ENCODE results near the gene IL11.
A peak's percentile ranks its signal among the peaks of the same experiment; 100 is the strongest.

IL11 gene

DNA sequence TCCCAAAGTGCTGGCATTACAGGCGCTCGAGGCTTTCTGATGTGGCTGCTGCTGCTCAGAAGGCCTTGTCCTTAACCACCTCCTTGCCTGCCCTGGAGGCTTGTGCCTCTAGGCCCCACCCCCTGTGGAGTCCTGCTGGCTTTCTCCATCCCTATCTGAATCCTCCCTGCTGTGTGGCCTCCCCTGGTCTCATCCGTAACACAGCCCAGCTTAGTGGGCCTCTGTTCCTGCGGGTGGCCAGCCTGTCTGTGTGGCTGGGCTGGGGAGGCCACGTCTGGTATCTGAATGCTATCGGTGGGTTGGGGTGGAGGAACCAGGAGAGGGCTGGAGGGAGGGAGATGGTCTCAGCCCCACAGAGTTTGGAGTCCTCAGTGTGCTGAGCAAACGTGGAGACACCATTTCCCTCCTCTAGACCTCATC, 20.2 kb upstream of the IL11 start:
- no peak for DNase-seq

DNA sequence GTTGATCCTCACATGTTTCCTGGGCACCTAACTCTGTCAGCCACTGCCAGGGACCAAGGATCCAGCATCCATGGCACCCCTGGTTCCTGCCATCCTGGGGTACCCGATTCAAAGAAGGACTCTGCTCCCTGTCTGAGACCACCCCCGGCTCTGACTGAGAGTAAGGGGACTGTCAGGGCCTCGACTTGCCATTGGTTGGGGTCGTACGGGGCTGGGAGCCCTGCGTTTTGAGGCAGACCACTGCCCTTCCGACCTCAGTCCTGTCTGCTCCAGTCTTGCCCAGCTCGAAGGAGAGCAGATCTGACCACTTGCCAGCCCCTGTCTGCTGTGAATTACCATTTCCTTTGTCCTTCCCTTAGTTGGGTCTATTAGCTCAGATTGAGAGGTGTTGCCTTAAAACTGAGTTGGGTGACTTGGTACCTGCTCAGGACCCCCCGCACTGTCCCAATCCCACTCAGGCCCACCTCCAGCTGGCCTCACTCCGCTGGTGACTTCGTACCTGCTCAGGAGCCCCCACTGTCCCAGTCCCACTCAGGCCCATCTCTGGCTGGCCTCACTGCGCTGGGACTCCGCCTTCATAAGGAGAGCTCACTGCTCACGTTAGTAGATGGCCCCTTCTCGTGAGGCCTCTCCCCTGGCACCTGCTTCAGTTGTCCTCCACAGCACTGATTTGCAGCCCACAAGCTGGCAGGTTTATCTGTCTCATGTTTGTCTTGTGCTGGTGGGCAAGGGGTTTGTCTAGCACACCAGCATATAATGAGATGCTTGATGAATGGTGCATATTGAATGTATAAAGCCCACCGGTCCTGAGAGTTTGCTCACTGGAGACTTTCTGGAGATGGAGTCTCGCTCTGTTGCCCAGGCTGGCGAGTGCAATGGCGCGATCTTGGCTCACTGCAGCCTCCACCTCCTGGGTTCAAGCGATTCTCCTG, 19.4 kb upstream of the IL11 start:
- no peak for DNase-seq

DNA sequence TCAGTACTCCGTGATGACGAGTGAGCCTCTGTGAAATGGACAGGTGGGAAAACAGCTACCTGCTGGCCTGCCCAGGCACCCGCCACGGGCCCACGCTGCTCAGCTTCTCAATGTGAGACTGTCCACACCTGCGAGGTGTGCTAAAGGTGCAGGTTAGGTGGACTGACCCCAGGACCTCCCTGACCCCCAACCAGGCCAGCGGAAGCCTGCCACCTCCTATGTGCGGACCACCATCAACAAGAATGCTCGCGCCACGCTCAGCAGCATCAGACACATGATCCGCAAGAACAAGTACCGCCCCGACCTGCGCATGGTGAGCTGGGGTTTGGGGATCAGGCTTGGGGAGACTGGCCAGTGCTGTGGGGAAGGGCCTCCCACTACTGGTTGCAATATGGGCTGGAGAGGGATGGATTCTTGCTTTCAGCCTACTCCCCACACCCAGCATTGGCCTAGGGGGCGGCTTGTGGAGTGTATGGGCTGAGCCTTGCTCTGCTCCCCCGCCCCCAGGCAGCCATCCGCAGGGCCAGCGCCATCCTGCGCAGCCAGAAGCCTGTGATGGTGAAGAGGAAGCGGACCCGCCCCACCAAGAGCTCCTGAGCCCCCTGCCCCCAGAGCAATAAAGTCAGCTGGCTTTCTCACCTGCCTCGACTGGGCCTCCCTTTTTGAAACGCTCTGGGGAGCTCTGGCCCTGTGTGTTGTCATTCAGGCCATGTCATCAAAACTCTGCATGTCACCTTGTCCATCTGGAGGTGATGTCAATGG, 17.7 kb upstream of the IL11 start:
- no peak for DNase-seq

DNA sequence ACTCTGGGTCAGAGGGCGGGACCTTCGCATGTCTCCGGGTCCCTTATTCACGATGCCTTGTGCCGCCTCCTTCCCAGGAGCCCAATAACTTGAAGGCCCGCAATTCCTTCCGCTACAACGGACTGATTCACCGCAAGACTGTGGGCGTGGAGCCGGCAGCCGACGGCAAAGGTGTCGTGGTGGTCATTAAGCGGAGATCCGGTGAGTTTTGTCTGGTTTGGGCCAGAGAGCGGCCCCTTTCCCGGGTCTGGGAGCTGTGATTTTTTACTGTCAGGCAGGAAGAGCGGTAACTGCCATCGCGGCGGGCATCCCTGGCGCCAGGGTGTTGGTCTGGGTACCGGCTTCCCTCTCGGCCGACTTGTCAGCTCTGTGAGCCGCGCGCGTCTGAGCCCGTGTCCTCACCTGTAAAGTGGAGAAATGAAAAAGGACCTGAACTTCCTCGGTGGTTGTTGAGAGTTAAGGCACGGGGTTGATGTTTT, 16.3 kb upstream of the IL11 start:
- no peak for DNase-seq

DNA sequence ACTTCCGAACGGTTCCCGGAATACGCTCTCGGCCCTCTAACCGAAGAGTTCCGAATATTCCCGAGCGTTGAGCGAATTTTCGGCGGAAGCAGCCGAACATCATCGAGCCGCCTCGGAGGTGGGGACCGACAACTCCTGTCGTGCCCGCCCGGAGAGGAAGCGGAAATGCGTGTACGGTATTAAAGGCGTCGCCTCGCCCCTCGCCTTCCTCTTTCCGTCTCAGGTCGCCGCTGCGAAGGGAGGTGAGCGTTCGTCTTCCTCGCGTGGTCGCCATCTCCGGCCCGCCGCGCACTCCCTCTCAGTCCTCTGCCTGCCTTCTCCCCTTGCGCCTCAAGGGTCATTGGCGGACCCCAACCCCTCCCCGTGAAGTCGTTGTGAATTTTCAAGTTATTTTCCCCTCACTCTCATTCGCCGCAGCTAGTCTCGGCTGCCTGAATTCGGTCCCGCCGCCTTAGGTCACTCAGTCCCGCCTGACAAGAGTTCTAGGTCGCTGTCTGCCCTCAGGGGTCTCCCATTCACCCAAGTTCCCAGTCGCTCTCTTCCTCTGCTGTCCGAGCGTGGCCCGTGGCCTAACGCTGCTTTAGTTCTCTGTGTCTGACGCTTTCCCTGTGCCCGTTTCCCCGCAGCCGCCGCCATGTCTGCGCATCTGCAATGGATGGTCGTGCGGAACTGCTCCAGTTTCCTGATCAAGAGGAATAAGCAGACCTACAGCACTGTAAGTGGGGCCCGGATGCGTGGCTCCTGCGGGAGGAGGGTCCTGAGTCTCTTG, 15.6 kb upstream of the IL11 start, which contains the start of gene RPL28:
RPL28 (plus strand) TSS at position 209 of the 769 bp plus-strand sequence; CDS start at position 635, 426 bp downstream.
- peak; percentile 97 for DNase-seq

DNA sequence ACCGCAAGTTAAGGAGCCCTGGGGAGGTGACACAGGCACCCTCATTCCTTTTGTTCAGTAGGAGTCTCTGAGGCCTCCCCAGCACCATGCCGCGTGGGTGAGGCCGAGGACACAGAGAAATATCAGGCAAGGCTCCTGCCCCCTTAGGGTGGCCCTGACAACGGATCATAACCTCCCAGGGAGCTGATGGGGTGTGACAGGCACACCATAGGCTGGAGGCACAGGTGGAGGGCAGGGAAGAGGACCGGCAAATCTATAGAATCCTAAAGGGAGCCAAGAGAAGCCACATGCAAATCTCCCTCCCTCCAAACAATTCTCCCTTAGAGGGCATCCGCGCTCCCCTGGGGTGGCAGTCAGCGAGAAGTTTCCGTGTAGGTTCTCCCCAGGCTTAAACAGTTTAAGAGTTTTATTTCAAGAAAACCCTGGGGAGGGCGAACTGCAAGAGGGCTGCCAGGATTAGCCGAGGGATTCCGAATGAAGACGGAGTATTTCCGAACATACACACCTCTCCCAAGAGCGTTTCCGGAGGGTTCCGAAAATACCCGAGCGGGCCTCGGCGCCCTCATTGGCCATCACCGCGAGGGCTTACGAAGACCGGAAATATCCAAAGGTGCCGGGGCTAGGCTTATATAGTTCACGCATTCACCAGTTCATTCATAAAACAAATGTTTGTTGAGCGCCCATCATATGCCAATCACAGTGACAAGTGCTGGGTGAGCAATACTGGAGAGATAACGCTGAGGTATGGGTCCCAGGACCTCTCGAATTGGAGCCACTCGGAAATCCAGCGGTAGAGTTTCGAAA, 14.9 kb upstream of the IL11 start:
- DNase-seq = peak; percentile 95

DNA sequence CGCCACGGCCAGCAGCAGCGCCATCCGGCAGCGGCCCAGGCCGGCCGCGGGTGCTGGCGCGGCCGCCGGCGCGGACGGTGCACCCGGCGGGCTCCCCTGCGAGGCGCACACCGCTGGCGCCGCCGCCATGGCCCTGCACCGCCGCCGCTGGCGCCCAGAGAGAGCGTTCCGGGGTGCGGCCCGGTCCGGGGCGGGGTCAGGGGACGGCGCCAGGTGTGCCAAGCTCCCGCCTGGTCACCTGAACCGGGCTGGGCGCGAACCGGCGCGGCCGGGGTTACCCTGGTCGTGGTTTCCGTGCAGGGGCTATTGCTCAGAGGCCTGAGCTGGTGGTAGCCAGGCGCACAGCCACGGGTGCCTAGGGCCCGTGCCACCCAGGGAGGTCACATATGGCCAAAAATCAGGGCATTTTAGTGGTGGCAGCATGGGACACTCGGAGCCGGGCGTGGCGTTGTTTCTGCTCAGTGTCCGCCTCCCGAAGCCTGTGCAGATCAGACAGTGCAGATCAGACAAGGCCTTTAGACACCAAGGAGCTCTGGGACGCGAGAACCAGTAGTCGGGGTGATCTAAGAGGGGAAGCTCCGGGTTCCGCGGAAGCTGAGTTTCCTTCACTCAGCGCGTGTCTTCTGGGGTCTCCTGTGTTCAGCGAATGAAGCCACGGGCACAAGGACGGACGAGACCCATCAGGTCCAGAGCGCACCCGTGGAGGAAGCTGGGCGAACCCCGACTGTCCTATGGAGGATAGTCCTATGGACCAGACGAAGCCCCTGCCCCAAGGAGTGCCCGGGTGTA, 14.1 kb upstream of the IL11 start, which contains the start of gene TMEM238:
TMEM238 (minus strand) TSS at position 162 of the 789 bp plus-strand sequence; CDS start at position 129, 33 bp downstream.
- no peak for DNase-seq

DNA sequence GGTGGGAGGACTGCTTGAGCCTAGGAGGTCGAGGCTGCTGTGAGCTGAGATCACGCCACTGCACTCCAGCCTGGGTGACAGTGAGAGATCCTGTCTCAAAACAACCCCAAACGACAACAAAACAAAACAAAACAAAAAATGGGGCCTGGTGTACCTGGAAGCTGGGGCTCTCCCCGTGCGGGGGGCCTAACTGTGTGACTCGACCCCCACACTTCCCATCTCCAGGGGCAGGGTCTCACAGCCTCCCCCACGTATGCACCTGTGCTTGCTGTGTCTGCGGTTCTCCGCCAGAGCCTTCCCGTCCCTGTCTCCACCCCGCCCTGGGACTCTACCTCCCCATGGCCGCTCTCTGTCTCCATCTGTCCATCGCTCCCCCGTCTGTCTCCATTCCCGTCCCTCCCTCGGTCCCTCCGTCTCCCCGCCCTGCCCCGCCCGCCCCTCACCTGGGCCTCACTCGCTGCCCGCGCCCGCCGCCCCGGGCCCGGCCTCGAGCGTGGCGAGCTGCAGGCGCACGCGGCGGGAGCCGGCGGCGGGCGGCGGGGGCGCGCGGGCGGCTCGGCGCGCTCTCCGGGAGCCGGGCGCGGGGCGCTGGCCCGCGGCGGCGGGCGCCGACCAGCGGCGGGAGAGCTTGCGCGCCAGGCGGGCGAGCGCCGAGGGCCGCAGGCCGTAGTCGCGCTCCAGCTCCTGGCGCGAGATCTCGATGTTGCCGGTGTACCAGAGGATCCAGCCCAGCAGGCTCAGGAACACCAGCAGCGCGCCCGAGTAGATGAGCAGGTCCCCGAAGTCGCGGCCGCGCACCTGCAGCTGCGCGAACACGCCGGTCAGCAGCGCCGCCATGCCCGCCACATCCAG, 13.2 kb upstream of the IL11 start:
- peak; percentile 71 for DNase-seq

DNA sequence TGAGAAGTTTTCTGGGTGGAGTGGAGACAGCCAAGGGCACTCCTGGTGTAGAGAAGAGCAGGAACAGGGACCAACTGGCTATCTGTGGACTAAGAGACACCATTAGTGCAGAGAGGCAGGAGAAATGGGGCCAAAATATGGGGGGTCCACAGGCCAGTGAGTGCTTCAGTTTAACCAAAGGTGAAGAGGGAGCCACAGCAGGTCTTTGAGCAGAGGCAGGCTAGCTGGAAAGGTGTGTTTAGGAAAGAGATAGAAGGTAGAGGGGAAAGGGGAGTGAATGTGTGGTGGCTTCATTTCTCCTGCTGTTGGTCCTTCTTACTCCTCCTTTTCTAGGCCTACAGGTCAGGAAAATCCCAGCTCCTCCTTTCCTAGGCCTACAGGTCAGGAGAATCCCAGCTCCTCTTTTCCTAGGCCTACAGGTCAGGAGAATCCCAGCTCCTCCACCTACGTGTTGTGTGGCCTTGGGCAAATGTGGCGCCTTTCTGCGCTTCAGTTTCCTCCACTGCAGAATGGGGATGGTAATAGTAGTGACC, 12.3 kb upstream of the IL11 start:
- DNase-seq = no peak

DNA sequence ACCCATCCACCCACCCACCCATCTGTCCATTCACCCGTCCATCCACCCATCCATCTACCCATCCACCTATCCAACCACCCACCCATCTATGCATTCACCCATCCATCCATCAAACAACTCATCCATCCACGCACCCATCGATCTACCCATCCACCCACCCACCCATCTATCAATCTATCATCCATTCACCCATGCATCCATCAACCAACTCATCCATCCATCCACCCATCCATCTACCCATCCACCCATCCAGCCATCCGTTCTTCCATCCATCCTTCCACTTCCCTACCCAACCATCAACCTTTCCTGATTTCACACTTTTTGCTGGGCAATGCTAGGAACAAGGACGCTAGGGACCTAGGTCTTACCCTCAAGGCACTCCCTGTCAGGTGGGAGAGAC, 11.8 kb upstream of the IL11 start:
- no peak for DNase-seq

DNA sequence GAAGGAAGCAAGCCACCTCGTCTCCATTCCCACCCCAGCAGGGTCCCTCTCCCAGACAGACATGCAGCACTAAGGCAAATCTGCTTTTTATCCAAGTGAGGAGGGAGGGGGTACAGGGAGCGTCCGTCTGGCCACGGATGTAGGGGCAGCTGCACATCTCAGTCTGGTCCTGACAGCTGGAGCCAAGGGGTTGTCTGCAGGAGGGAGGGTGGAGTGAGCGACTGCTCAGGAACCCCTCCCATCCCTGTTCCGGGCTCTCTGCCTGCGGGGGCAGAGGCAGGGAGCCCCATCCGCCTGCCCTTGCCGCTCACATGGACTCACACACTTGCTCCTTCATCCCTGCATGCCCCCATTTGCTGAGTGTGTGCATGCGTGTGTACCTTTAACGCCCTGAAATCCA, 8.9 kb upstream of the IL11 start:
- no peak for DNase-seq

DNA sequence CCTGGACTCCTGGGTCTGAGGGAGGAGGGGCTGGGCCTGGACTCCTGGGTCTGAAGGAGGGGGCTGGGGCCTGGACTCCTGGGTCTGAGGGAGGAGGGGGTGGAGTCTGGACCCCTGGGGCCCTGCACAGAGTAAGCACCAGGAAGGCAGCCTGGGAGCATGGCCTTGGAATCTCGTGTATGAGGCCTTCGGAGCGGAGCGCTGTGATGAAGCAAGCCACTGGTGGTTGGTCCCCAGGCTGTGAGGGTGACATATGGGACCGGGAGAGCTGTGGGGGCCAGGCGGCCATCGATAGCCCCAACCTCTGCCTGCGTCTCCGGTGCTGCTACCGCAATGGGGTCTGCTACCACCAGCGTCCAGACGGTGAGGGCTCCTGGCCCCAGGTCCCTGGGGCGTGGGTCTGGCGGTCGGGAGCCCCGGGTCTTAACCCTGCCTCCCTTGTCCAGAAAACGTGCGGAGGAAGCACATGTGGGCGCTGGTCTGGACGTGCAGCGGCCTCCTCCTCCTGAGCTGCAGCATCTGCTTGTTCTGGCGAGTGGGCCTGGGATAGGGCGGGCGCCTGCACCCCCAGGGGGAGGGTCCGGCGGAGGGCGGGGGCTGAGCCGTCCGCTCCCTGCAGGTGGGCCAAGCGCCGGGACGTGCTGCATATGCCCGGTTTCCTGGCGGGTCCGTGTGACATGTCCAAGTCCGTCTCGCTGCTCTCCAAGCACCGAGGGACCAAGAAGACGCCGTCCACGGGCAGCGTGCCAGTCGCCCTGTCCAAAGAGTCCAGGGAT, 7.3 kb upstream of the IL11 start:
- DNase-seq = no peak

DNA sequence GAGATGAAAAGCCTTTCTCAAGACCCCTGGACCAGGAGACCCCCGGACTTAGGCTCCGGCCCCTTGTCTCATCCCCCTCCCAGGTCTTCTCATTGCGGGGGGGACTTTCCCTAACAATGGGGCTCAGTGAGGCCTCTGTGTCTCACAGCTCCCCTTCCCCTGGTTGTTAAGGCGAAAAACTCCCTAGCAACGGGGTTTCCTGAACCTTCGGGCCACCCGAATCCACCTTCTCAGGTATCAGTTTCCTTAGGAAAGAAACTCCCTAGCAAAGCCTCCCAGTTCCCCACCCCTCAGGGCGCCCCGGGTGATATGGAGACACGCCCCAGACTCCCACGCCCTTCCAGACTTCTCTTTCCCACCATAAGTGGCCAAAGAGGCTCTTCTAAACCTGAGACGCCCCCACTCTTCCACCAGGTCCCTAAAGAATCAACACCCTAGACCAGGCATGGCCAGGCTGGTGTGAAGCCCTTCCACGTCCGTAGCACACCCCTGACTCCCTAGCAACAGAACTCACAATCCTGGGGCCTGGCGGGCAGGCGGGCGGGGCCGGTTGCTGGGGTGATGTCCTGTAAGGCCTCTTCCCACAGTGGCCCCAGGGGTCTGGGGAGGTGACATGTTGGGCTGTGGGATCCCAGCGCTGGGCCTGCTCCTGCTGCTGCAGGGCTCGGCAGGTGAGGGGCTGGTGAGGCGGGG, 6.1 kb upstream of the IL11 start, which contains the start of gene TMEM190:
TMEM190 (plus strand) TSS at position 586 of the 693 bp plus-strand sequence; CDS start at position 614, 28 bp downstream.
- no peak for DNase-seq

DNA sequence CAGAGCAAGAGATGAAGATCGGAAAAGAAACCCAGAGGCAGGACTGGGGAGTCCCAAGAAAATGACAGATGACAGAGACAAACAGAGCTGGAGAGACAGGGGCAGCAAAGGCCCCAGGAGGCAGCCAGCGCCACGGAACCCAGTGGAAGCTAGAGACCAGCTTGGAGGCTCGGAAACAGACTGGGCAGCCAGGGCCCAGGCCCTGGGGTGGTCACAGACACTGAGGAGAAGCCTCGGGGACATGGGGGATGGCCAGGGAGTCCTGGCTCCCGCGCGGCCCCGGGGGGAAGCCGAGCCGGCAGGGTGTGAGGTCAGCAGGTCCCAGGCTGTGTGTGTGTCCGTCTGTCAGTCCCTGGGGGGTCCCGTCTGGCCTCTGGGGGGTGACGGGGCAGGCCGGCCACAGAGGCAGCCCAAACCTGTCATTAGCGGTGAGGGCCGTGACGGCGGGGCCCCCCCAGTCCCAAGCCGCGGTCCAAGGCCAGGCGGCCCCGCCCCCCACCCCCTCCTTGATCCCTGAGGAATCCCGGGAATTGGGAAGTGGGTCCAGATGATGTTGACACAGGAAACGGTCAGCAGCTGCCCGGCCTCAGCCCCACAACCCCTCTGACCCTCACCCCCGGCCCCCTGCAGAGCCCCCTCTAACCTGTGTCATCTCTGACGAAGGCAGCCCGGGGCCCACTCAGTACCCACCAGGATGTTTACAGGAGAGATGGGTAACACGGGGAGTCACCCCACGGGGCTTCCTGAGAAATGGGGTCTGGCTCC, 3.9 kb upstream of the IL11 start:
- DNase-seq = peak; percentile 50

DNA sequence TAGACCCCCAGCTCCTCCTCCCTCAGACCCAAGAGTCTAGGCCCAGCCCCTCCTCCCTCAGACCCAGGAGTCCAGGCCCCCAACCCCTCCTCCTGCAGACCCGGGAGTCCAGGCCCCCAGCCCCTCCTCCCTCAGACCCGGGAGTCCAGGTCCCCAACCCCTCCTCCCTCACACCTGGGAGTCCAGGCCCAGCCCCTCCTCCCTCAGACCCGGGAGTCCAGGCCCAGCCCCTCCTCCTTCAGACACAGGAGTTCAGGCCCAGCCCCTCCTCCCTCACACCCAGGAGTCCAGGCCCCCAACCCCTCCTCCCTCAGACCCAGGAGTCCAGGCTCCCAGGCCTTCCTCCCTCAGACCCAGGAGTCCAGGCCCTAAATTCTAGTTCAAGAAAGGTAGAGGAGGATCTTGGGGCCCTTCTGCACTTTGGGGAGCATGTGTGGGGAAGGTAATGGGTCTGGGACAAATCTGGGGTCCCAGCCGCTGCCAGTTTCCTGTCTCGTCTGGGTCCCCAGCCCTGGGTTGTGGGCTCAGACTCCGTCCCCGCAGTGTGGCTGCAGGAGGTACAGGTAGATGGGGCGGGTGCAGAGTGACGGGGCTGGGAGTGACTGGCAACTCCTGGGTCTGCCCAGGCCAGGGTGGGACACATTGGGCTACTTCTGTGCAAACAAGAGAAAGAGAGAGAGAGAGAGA, 3.2 kb upstream of the IL11 start:
- DNase-seq = no peak

DNA sequence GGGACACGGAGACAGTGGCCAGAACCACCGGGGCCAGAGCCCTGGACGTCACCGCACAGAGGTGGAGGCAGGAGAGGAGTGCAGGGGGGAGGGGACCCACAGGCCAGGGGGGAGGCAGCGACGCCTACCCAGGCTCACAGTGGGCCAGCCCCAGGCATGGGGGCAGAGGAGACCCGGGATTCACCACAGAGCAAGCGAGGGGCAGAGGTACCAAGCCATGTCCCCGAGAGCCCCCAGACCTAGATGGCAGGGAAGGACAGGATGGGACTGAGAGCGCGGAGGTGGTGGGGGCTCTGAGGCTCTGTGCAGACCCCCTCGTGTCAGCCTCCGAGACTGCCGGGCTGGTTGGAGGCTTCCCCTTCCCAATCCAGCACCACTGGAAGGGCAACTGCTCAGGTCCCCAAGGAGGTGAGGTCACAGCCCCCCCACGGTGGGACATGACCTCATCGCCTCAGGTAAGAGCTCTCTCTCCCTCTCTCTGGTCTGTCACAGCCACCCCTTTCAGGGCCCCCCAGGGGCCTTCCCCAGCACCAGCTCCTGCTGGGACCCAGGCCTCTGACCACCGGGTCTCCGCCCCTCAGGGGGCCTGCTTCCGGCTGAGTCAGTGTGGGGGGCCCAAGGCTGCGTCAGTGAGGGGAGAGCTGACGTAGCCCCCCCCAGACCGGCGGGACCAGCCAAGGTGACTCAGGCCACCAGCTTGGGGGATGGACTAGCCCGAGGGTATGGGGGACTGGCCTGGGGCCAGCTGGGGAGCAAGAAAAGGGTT, 2.2 kb upstream of the IL11 start:
- DNase-seq = peak; percentile 79
